Esophagus squamous epithelium (tissue), 4 donors: ENCODE results near the gene SKA3.

Experiments
- POLR2A ChIP-seq, 4 donors: fragments of 450-650 bp; IDR thresholded peaks; one replicate each; pipeline ENCODE4 v1.6.1; 2017; ENCODE audit warnings: antibody characterized with exemption in 4 of 4, mild to moderate bottlenecking in 4 of 4, moderate library complexity in 3 of 4
- TF ChIP-seq, protein P1 (sequence below), 6 experiments: fragments of 450-650 bp in 4 of 6; fragments of 200-600 bp in 2 of 6; sonication (generic) in 2 of 6; IDR thresholded peaks; one replicate each; pipeline ENCODE4 v1.5.1; 2016 to 2019; ENCODE audit warnings: antibody characterized with exemption in 6 of 6, mild to moderate bottlenecking in 4 of 6, moderate library complexity in 4 of 6

DNA sequence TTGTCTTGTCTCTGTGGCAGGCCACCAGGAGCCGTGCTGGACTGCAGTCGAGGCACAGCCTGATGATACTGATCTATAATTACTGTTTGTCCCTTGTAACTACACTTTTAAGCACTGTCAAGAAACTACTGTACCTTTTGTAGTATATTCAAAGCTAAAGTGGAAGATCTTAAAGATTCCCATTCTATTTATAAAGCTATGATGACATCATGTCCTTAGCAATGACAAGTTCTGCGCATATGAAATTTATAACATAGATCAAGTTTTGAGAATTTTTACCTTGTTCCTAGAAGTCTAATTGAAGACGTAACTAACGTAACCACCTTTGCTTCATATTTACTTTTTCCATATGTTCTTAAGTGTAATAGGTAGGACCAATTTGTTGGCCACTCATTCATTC, 58.2 kb downstream of the SKA3 start:
- TF ChIP-seq, protein P1, sequence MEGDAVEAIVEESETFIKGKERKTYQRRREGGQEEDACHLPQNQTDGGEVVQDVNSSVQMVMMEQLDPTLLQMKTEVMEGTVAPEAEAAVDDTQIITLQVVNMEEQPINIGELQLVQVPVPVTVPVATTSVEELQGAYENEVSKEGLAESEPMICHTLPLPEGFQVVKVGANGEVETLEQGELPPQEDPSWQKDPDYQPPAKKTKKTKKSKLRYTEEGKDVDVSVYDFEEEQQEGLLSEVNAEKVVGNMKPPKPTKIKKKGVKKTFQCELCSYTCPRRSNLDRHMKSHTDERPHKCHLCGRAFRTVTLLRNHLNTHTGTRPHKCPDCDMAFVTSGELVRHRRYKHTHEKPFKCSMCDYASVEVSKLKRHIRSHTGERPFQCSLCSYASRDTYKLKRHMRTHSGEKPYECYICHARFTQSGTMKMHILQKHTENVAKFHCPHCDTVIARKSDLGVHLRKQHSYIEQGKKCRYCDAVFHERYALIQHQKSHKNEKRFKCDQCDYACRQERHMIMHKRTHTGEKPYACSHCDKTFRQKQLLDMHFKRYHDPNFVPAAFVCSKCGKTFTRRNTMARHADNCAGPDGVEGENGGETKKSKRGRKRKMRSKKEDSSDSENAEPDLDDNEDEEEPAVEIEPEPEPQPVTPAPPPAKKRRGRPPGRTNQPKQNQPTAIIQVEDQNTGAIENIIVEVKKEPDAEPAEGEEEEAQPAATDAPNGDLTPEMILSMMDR (IDR thresholded peaks at IDR 0.05) = no peak
- no peak for TF ChIP-seq POLR2A (IDR thresholded peaks at IDR 0.05)
